Kidney (tissue), 14 donors: Measurements from ENCODE around the gene CTDP1. TPM values are rescaled to one million over a fixed set of nuclear protein-coding genes. Genes with fewer than 3 reads are reported as not detected.

Experiments
- DNase-seq, 5 donors: peaks; one replicate each; pipeline ENCODE4 v3.0.0-alpha.2; 2013 to 2020
- FAIRE-seq: peaks from 2 replicates; lab custom pipeline; 2012; peaks lifted over from hg19 to GRCh38; lab: Jason Lieb, UNC
- H3K27ac ChIP-seq, 2 donors: one replicate each; pipeline ENCODE4 v1.7.0; 2013; ENCODE audit warnings: low read depth in 2 of 2, low read length in 2 of 2, inconsistent platforms in 1 of 2
- H3K27me3 ChIP-seq: one replicate; pipeline ENCODE4 v1.7.1; 2013; ENCODE audit warnings: low read length, inconsistent platforms; ENCODE audit not compliant: control insufficient read depth, insufficient read depth
- H3K36me3 ChIP-seq, 3 donors: one replicate each; pipeline versions ENCODE4 v1.7.0 to v1.7.1; 2013; ENCODE audit warnings: low read length in 3 of 3, control low read depth in 1 of 3, inconsistent platforms in 1 of 3; ENCODE audit not compliant: insufficient read depth in 3 of 3, control insufficient read depth in 2 of 3
- H3K4me1 ChIP-seq, 3 donors: one replicate each; pipeline versions ENCODE4 v1.7.0 to v1.7.1; 2013; ENCODE audit warnings: low read length in 3 of 3, inconsistent platforms in 1 of 3, low read depth in 1 of 3; ENCODE audit not compliant: control insufficient read depth in 2 of 3, insufficient read depth in 2 of 3
- H3K4me3 ChIP-seq, 3 donors: one replicate each; pipeline versions ENCODE4 v1.7.0 to v1.8.1; 2013; ENCODE audit warnings: low read length in 3 of 3, control low read depth in 1 of 3, inconsistent platforms in 1 of 3
- H3K9ac ChIP-seq, 3 donors: one replicate each; pipeline versions ENCODE4 v1.7.0 to v1.7.1; 2013; ENCODE audit warnings: low read length in 3 of 3, control low read depth in 1 of 3, inconsistent platforms in 1 of 3
- H3K9me3 ChIP-seq, 3 donors: one replicate each; pipeline versions ENCODE4 v1.7.0 to v1.7.1; 2013; ENCODE audit warnings: low read length in 3 of 3, control low read depth in 1 of 3, inconsistent platforms in 1 of 3; ENCODE audit not compliant: control insufficient read depth in 2 of 3, insufficient read depth in 1 of 3
- CTCF ChIP-seq: IDR thresholded peaks from 3 replicates; pipeline ENCODE4 v1.5.1; 2012; ENCODE audit warnings: mild to moderate bottlenecking, moderate library complexity, borderline replicate concordance; ENCODE audit not compliant: insufficient read depth; ENCODE audit errors: extremely low read depth
- intact Hi-C: fragments of 100-400 bp; cut with DNase I; formaldehyde crosslinking; loops from one replicate; pipeline ENCODE4 v1.11.1; 2022
- polyA plus RNA-seq: library from polyadenylated mRNA; stranded (reverse); fragments of 350-450 nt; fragmentation: Illumina TruSeq; extraction: RNeasy Lipid Tissue Mini Kit (QIAGEN cat#74804); gene quantifications from one replicate; pipeline ENCODE4 v1.2.3, GENCODE V29; 2014; ENCODE audit warnings: low read depth, low replicate concordance; ENCODE audit not compliant: insufficient read depth
- total RNA-seq: library from RNA; stranded (reverse); fragmentation: NEBNext Ultra II Directional; extraction: Animal tissue kit (Norgen Biotek cat#: 25700); gene quantifications from one replicate; pipeline ENCODE4 v1.2.1, GENCODE V29; 2021
- donor health status: control.
- donor health status: control.
- donor health status: control.
- donor health status: control.
- donor health status: control.
- donor health status: DM: yes; HTN: yes; CAD: no.
- donor health status: Normal renal cell carcinoma (clear cell type).

Gene CTDP1
- total and polyA plus RNA-seq, 2 donors from 2014 or later: 11.1 to 21.8 TPM

- no peak overlapping the region for H3K9ac ChIP-seq
- intact Hi-C loops: no loop called here
- no peaks in the 10 kb centered on the region for H3K27me3 ChIP-seq
- peak in 2 of 5 donors; percentile 30 to 66 for DNase-seq
- FAIRE-seq: no peak
- no peaks in the 10 kb centered on the region for H3K36me3 ChIP-seq
- no peak overlapping the region for H3K27ac ChIP-seq
- H3K4me1 ChIP-seq: no peaks in the 10 kb centered on the region
- TF ChIP-seq CTCF: no peak
- no peak overlapping the region for H3K4me3 ChIP-seq
- no peaks in the 10 kb centered on the region for H3K9me3 ChIP-seq
Observed at GRCh38 chr18:79778291-79778791, 98.7 kb downstream of the CTDP1 start.

- H3K4me1 ChIP-seq: no peaks in the 10 kb centered on the region
- H3K36me3 ChIP-seq: no peaks in the 10 kb centered on the region
- intact Hi-C loops: no loop called here
- no peak for FAIRE-seq
- no peak overlapping the region for H3K9ac ChIP-seq
- peak in 1 of 5 donors; percentile 41 for DNase-seq
- no peaks in the 10 kb centered on the region for H3K9me3 ChIP-seq
- no peak overlapping the region for H3K27ac ChIP-seq
- H3K27me3 ChIP-seq: no peaks in the 10 kb centered on the region
- no peak overlapping the region for H3K4me3 ChIP-seq
- no peak for TF ChIP-seq CTCF
Observed at GRCh38 chr18:79779021-79779699, 99.6 kb downstream of the CTDP1 start.

- Histone ChIP-seq H3K9me3 (no peaks in the 10 kb centered on the region), H3K4me3 (no peak overlapping the region), H3K4me1 (no peaks in the 10 kb centered on the region), H3K27ac (no peak overlapping the region), H3K27me3 (no peaks in the 10 kb centered on the region), H3K36me3 (no peaks in the 10 kb centered on the region), H3K9ac (no peak overlapping the region)
- no peak for FAIRE-seq
- intact Hi-C loops: no loop called here
- DNase-seq: peak in 1 of 5 donors; percentile 30
- TF ChIP-seq CTCF: no peak
Observed at GRCh38 chr18:79779700-79780190, 100.1 kb downstream of the CTDP1 start.
